Gastroesophageal sphincter (tissue), 4 donors: ENCODE results near the gene TNFRSF12A. TPM values are rescaled to one million over a fixed set of nuclear protein-coding genes. Genes with fewer than 3 reads are reported as not detected.
A peak's percentile ranks its signal among the peaks of the same experiment; 100 is the strongest.

Experiments used
- ATAC-seq: fragments of 150-250 bp; one replicate; pipeline ENCODE4 v1.9.1; 2016; ENCODE audit warnings: mild to moderate bottlenecking, moderate library complexity
- H3K27ac ChIP-seq, 4 donors: fragments of 200-600 bp; sonication (generic) in 3 of 4; 1 replicate in 3 of 4; 2 replicates in 1 of 4; pipeline ENCODE4 v1.5.1; 2016 to 2019
- H3K27me3 ChIP-seq: fragments of 200-600 bp; sonication (generic); one replicate; pipeline ENCODE4 v1.5.1; 2019
- H3K36me3 ChIP-seq, 2 donors: fragments of 200-600 bp; sonication (generic); one replicate each; pipeline ENCODE4 v1.5.1; 2019; ENCODE audit warnings: control low read depth in 1 of 2
- H3K4me1 ChIP-seq, 3 donors: fragments of 200-600 bp; sonication (generic); 1 replicate in 2 of 3; 2 replicates in 1 of 3; pipeline ENCODE4 v1.5.1; 2016 to 2019; ENCODE audit warnings: control low read depth in 2 of 3
- H3K4me3 ChIP-seq, 2 donors: fragments of 200-600 bp; sonication (generic); one replicate each; pipeline ENCODE4 v1.5.1; 2019; ENCODE audit warnings: mild to moderate bottlenecking in 1 of 2, moderate library complexity in 1 of 2
- H3K9me3 ChIP-seq, 3 donors: fragments of 200-600 bp; sonication (generic); one replicate each; pipeline ENCODE4 v1.5.1; 2017 to 2019; ENCODE audit warnings: control low read depth in 2 of 3
- EP300 ChIP-seq: sonication (generic); formaldehyde crosslinking; IDR thresholded peaks from one replicate; pipeline ENCODE4 v1.6.1; 2017; ENCODE audit warnings: antibody characterized with exemption, mild to moderate bottlenecking
- POLR2A ChIP-seq, 2 donors: fragments of 450-650 bp; IDR thresholded peaks; one replicate each; pipeline ENCODE4 v1.6.1; 2017; ENCODE audit warnings: antibody characterized with exemption in 2 of 2, mild to moderate bottlenecking in 2 of 2, moderate library complexity in 1 of 2
- POLR2AphosphoS5 ChIP-seq: sonication (generic); formaldehyde crosslinking; IDR thresholded peaks from one replicate; pipeline ENCODE4 v1.6.1; 2017; ENCODE audit warnings: antibody characterized with exemption
- WGBS, 2 donors: methylation state at CpG; one replicate each; pipeline ENCODE4 v1.1.5; 2018; ENCODE audit warnings: low coverage in 1 of 2; 5-methylcytosine and 5-hydroxymethylcytosine counted together
- total RNA-seq, 4 donors: library from RNA; depleted of rRNA; stranded (reverse); fragments of >200 nt; gene quantifications; one replicate each; pipeline ENCODE4 v1.1.0, GENCODE V29; 2016
- TF ChIP-seq, protein P1 (sequence below), 4 experiments: fragments of 200-600 bp in 2 of 4; fragments of 450-650 bp in 2 of 4; sonication (generic) in 1 of 4; IDR thresholded peaks; one replicate each; pipeline ENCODE4 v1.5.1; 2017 to 2019; ENCODE audit warnings: antibody characterized with exemption in 4 of 4, mild to moderate bottlenecking in 2 of 4, moderate library complexity in 2 of 4

TNFRSF12A gene
- total RNA-seq, 4 donors from 2014 or later, result 26.0 to 135 (median 72.2) TPM

DNA sequence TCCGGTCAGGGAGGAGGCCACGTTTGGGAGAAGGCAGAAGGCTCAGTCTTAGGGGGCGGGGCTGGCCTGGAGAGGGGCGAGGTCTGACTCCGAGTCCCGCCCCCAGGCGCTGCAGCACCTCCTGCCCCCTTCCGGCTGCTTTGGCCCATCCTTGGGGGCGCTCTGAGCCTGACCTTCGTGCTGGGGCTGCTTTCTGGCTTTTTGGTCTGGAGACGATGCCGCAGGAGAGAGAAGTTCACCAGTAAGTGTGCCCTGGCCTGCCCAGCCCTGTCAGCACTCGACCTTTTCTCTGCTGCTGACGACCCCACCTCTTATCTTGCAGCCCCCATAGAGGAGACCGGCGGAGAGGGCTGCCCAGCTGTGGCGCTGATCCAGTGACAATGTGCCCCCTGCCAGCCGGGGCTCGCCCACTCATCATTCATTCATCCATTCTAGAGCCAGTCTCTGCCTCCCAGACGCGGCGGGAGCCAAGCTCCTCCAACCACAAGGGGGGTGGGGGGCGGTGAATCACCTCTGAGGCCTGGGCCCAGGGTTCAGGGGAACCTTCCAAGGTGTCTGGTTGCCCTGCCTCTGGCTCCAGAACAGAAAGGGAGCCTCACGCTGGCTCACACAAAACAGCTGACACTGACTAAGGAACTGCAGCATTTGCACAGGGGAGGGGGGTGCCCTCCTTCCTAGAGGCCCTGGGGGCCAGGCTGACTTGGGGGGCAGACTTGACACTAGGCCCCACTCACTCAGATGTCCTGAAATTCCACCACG lies 1.5 kb downstream of the TNFRSF12A start:
- Histone ChIP-seq H3K36me3 (peaks cover 0 to 13% of the 10 kb centered on the region in 2 donors), H3K9me3 (no peaks in the 10 kb centered on the region), H3K27ac (peak overlapping the region; percentile 93 to 97 (median 96)), H3K27me3 (peaks cover 29% of the 10 kb centered on the region), H3K4me3 (peak overlapping the region; percentile 60 to 73), H3K4me1 (peaks cover 0 to 69% (median 25%) of the 10 kb centered on the region in 3 donors)
- WGBS, 2 donors, result 10% methylated on average over 4 of the region's 25 CpGs; no CpG with 5 or more reads in 1 of the 2 donors
- TF ChIP-seq POLR2AphosphoS5 (peak; percentile 43), EP300 (no peak)
- TF ChIP-seq, protein P1, sequence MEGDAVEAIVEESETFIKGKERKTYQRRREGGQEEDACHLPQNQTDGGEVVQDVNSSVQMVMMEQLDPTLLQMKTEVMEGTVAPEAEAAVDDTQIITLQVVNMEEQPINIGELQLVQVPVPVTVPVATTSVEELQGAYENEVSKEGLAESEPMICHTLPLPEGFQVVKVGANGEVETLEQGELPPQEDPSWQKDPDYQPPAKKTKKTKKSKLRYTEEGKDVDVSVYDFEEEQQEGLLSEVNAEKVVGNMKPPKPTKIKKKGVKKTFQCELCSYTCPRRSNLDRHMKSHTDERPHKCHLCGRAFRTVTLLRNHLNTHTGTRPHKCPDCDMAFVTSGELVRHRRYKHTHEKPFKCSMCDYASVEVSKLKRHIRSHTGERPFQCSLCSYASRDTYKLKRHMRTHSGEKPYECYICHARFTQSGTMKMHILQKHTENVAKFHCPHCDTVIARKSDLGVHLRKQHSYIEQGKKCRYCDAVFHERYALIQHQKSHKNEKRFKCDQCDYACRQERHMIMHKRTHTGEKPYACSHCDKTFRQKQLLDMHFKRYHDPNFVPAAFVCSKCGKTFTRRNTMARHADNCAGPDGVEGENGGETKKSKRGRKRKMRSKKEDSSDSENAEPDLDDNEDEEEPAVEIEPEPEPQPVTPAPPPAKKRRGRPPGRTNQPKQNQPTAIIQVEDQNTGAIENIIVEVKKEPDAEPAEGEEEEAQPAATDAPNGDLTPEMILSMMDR (IDR thresholded peaks at IDR 0.05), result peak in 3 of 4 experiments; percentile 29 to 59 (median 42)
- peak; percentile 32 for ATAC-seq

DNA sequence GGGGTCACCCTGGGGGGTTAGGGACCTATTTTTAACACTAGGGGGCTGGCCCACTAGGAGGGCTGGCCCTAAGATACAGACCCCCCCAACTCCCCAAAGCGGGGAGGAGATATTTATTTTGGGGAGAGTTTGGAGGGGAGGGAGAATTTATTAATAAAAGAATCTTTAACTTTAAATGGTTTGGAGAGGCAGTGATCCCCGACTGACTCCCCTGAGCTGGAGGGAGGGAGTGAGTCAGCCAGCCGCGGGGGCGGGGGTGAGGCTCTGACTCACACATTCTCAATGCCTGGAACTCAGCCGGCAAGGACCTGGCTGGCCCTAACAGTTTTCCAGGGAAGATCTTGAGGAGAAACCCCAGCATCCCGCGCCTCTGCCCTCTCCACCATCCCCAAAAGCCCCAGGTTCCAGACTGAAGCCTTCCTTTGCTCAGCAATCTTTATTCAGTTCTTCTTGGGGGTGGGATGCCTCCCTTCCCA lies 2.1 kb downstream of the TNFRSF12A start:
- WGBS, 2 donors, result 4 to 20% methylated on average over 1 to 7 of the region's 8 CpGs

DNA sequence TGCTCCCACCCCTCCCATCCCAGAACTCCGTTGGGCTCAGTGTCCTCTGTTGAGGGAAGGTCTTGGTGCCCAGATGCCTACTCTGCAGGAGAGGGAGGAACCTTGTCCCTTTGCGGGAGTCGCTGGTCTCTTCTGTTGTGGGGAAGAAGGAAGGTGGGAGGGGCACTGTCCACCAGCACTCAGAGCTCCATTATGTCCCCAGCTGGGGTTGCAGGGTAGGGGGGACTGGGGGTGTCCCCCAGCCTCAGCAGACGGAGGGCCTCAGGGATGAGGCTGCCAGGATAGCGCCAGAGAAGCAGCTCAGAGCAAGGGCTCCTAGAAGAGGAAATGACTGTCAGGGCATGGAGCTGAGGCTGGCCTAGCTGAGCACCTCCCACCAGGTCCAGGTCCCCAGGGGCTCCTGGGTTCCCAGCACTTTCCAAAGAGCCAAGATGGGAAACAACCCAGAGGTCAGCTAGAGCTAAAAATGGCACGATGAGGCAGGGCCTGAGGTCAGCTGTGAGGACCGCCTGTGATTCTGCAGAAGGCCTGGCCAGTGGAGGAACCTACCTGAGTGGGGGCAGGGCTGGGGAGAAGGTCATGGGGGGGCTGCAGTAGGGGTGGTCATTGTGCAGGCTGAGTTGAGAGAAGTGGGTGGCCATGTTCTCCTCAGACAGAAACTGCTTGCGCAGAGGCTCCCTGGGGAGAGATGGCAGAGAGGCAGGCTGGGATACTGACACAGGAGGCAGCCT lies 2.7 kb downstream of the TNFRSF12A start:
- no peak for ATAC-seq
- Histone ChIP-seq H3K36me3 (peaks cover 0 to 22% of the 10 kb centered on the region in 2 donors), H3K27me3 (peaks cover 17% of the 10 kb centered on the region), H3K4me3 (peak overlapping the region; percentile 60 to 81), H3K9me3 (no peaks in the 10 kb centered on the region), H3K27ac (peak overlapping the region; percentile 93 to 97 (median 96)), H3K4me1 (peaks cover 0 to 67% (median 25%) of the 10 kb centered on the region in 3 donors)
- 0% methylated on average over 1 to 3 of the region's 8 CpGs for WGBS, 2 donors
- TF ChIP-seq, protein P1 (IDR thresholded peaks at IDR 0.05), result no peak
- TF ChIP-seq EP300, result no peak

More for the DNA sequence above, 2.1 kb downstream of the TNFRSF12A start:
- Histone ChIP-seq H3K27me3 (peaks cover 23% of the 10 kb centered on the region), H3K4me3 (peak overlapping the region in 1 of 2 donors; percentile 81), H3K36me3 (peaks cover 0 to 20% of the 10 kb centered on the region in 2 donors), H3K4me1 (peaks cover 0 to 69% (median 25%) of the 10 kb centered on the region in 3 donors), H3K9me3 (no peaks in the 10 kb centered on the region), H3K27ac (peak overlapping the region; percentile 93 to 97 (median 96))
- ATAC-seq, result peak; percentile 66
- TF ChIP-seq POLR2A (IDR thresholded peaks at IDR 0.05) (no peak), POLR2AphosphoS5 (peak; percentile 92)

DNA sequence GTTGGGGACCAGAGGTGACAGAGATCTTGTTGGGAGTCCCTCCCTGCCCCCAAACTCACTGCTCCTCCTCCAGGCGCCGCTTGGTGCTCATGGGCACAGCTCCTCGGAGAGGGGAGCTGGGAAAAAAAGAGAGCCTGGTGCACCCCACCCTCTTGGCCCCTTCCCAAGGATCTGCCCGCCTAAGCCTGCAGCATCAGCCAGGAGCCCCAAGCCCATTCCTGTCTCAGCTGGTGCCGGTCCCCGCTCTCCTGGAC lies 3.2 kb downstream of the TNFRSF12A start:
- peak overlapping the region; percentile 93 to 97 (median 96) for H3K27ac ChIP-seq
- peaks cover 12% of the 10 kb centered on the region for H3K27me3 ChIP-seq
- peaks cover 0 to 67% (median 29%) of the 10 kb centered on the region in 3 donors for H3K4me1 ChIP-seq
- peak overlapping the region; percentile 60 to 81 for H3K4me3 ChIP-seq
- H3K9me3 ChIP-seq, result no peaks in the 10 kb centered on the region
- peaks cover 0 to 22% of the 10 kb centered on the region in 2 donors for H3K36me3 ChIP-seq
- ATAC-seq, result no peak
- TF ChIP-seq, protein P1 (IDR thresholded peaks at IDR 0.05), result peak in 1 of 4 experiments; percentile 12
- TF ChIP-seq EP300, result no peak
- no CpG with 5 or more reads among the region's 6 CpGs for WGBS, 2 donors

DNA sequence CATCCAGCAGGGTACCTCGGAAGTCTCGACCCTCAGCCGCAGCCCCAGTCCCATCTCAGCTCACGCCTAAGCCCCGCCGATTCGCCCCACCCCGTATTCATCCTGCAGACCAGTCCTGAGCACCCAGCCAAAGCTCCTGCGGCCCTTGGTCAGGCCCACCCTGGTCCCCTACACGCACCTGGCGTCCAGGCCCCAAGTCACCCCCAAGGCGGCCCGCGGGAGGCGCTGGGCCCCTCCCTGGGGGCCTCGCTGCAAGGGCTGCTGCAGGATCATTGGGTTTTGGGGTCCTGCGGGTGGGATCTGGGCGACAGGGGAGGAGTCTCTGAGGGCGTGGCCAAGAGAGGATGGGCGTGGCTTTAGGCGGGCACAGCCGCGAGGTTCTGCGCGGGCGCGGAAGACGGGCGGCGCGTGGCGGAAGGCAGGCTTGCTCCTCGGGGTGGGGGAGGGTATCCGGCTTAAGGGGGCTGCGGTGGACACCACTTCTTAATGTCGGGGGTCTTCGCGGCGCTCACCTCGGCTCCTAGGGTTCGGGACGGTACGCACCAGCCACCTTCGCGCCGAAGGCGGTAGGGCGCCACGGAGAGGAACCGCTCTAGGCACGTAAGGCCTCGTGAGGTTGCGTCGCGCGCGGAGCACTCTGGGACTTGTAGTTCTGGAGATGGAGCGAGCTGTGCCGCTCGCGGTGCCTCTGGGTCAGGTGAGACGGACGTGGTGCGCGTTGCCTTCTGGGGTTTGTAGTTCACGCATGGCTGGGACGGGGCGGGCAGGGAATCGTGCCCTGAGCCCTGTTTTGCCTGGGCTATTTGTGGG lies 3.7 kb downstream of the TNFRSF12A start, which contains the start of the genes HCFC1R1 and THOC6:
HCFC1R1 (minus strand) TSS at position 274 of the 810 bp plus-strand sequence; CDS start at position 273, 1 bp downstream.
THOC6 (plus strand) TSS at position 367 of the 810 bp plus-strand sequence; CDS start at position 659, 292 bp downstream.
- peak; percentile 72 for TF ChIP-seq POLR2AphosphoS5
- TF ChIP-seq, protein P1 (IDR thresholded peaks at IDR 0.05), result no peak
- TF ChIP-seq POLR2A (IDR thresholded peaks at IDR 0.05), result peak; percentile 64 to 68
- 20% methylated on average over 1 of the region's 69 CpGs; no CpG with 5 or more reads in 1 of the 2 donors for WGBS, 2 donors
- Histone ChIP-seq H3K4me3 (peak within 1 kb of the TSS; percentile 60 to 81), H3K27me3 (peaks cover 12% of the 10 kb centered on the region), H3K27ac (peak within 1 kb of the TSS; percentile 93 to 97 (median 96)), H3K9me3 (no peaks in the 10 kb centered on the region), H3K4me1 (peaks cover 0 to 72% (median 33%) of the 10 kb centered on the region in 3 donors), H3K36me3 (peaks cover 0 to 22% of the 10 kb centered on the region in 2 donors)
- peak; percentile 85 for ATAC-seq
